ENCODE data around the gene ARHGEF37. TPM values are rescaled to one million over a fixed set of nuclear protein-coding genes. Genes with fewer than 3 reads are reported as not detected.
A peak's percentile ranks its signal among the peaks of the same experiment; 100 is the strongest.

The ARHGEF37 gene
- total RNA-seq, 2 experiments from 2014 or later: 1.1 TPM

DNA sequence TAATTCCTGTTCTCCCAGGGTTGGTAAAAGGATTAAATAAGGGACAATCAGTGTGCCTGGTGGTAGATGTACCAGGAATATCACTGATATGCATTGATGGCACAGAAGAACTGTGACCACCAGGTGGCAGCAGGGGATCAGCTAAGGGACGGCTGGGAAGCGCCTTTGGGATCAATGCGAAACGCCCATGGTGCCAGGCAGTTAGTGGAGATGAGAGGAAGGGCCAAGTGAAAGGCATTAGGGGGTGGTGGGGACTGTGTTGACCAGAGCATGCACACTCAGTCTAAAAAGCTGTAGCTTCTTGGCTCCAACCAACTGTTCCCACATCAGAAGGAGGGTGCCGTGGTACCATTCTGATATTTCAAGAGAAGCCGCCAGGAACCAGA is 55.6 kb downstream of the ARHGEF37 start:
- Mint-ChIP-seq H3K27ac (no peak overlapping the region), H3K27me3 (no peaks in the 10 kb centered on the region), H3K36me3 (ENCODE audit: low read depth) (no peaks in the 10 kb centered on the region), H3K4me3 (no peak overlapping the region), H3K4me1 (ENCODE audit: low read depth) (peaks cover 19% of the 10 kb centered on the region), H3K9me3 (no peaks in the 10 kb centered on the region)
- CTCF ChIA-PET: interaction anchor here (0.6 to 8.7 kb wide), 31 partner anchors 9 to 357 kb away, joined by 3 to 111 read pairs (median 4); no protein-coding TSS in a partner anchor
- TF ChIP-seq, protein P1, sequence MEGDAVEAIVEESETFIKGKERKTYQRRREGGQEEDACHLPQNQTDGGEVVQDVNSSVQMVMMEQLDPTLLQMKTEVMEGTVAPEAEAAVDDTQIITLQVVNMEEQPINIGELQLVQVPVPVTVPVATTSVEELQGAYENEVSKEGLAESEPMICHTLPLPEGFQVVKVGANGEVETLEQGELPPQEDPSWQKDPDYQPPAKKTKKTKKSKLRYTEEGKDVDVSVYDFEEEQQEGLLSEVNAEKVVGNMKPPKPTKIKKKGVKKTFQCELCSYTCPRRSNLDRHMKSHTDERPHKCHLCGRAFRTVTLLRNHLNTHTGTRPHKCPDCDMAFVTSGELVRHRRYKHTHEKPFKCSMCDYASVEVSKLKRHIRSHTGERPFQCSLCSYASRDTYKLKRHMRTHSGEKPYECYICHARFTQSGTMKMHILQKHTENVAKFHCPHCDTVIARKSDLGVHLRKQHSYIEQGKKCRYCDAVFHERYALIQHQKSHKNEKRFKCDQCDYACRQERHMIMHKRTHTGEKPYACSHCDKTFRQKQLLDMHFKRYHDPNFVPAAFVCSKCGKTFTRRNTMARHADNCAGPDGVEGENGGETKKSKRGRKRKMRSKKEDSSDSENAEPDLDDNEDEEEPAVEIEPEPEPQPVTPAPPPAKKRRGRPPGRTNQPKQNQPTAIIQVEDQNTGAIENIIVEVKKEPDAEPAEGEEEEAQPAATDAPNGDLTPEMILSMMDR (IDR thresholded peaks at IDR 0.05): peak; percentile 98
- ATAC-seq (peak; percentile 65), DNase-seq (peak; percentile 81)
- intact Hi-C loops (cut with micrococcal nuclease): loop anchor here (1.0 to 10.0 kb wide), 3 partner anchors 191 to 355 kb away; partner anchors contain the start of gene SLC26A2
- POLR2A ChIA-PET: no interaction called here

DNA sequence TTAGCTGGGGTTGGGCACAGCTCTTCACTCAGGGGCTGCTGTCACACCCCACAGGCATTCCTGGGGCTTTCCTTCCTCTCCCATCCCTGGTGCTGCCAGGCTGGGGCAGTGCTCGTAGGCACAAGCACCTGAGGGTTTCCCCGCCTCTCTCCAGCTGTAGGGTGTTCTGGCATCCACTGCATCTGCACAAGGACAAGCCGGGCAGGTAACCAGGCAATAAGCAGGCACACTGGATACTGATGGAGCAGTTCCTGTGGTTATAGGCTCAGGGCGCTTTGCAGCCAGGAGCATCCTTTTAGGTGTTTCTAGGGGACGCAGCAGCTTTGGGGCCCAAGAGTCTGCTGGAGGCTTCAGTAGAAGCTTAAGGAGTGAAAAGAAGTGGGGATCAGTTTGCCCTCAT is 56.8 kb downstream of the ARHGEF37 start:
- CTCF ChIA-PET: interaction anchor here (1.0 to 8.7 kb wide), 7 partner anchors 14 to 352 kb away, joined by 3 to 111 read pairs (median 10); no protein-coding TSS in a partner anchor
- Mint-ChIP-seq H3K9me3 (no peaks in the 10 kb centered on the region), H3K36me3 (ENCODE audit: low read depth) (no peaks in the 10 kb centered on the region), H3K4me3 (no peak overlapping the region), H3K27me3 (no peaks in the 10 kb centered on the region), H3K27ac (no peak overlapping the region), H3K4me1 (ENCODE audit: low read depth) (peaks cover 6% of the 10 kb centered on the region)
- DNase-seq (no peak), ATAC-seq (no peak)
- TF ChIP-seq, protein P1 (IDR thresholded peaks at IDR 0.05): no peak
- intact Hi-C loops (cut with micrococcal nuclease): loop anchor here (5.0 to 10.0 kb wide), 2 partner anchors 327 to 354 kb away; partner anchors contain the start of gene SLC26A2
- POLR2A ChIA-PET: no interaction called here

DNA sequence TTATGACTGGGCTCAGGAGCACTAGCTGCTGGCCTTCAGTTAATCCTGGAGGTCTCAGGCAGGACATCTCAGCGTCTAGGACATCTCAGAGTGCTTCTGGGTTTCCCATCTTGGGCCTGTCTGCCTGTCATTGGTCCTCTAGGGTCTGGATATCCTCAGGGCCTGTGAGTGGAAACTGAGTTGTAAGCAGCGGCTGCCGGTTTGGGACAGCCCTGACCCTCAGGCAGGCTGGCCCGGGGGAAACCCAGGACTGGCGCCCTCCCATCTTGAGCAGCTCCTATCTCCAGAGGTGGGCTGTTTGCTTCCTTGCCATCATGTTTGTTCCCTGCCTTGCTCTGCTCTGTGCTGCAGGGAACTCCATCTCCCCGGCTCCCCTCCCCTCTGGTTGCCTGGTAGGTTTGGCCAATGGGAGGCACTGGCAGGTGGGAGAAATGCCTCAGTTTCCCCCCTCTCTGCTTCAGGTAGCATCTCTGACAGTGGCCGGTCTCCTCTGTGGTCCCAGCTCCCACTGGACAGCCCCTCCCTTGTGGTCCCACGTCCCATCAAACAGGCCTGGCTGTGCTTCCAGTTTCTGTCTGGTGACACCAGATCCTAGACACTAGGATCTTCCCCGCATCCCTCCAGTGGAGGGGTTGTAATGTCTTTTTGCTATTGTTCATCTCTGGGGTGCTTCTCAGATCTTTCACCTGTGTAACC is 57.4 kb downstream of the ARHGEF37 start:
- H3K27me3 Mint-ChIP-seq: no peaks in the 10 kb centered on the region
- H3K4me3 Mint-ChIP-seq: no peak overlapping the region
- ATAC-seq (no peak), DNase-seq (no peak)
- H3K36me3 Mint-ChIP-seq (ENCODE audit: low read depth): no peaks in the 10 kb centered on the region
- H3K27ac Mint-ChIP-seq: no peak overlapping the region
- intact Hi-C loops (cut with micrococcal nuclease): loop anchor here (5.0 to 10.0 kb wide), 2 partner anchors 326 to 354 kb away; partner anchors contain the start of gene SLC26A2
- H3K9me3 Mint-ChIP-seq: no peaks in the 10 kb centered on the region
- TF ChIP-seq, protein P1 (IDR thresholded peaks at IDR 0.05): no peak
- CTCF ChIA-PET: interaction anchor here (1.0 to 8.7 kb wide), 5 partner anchors 14 to 351 kb away, joined by 3 to 111 read pairs (median 17); no protein-coding TSS in a partner anchor
- H3K4me1 Mint-ChIP-seq (ENCODE audit: low read depth): peaks cover under 1% of the 10 kb centered on the region
- POLR2A ChIA-PET: no interaction called here

GRCh38 chr5:149639737-149640136 is 58.4 kb downstream of the ARHGEF37 start:
- H3K27me3 Mint-ChIP-seq: no peaks in the 10 kb centered on the region
- TF ChIP-seq, protein P1 (IDR thresholded peaks at IDR 0.05): no peak
- intact Hi-C loops (cut with micrococcal nuclease): loop anchor here (5.0 to 10.0 kb wide), 2 partner anchors 325 to 353 kb away; partner anchors contain the start of gene SLC26A2
- H3K4me3 Mint-ChIP-seq: no peak overlapping the region
- H3K36me3 Mint-ChIP-seq (ENCODE audit: low read depth): no peaks in the 10 kb centered on the region
- ATAC-seq (no peak), DNase-seq (no peak)
- H3K27ac Mint-ChIP-seq: no peak overlapping the region
- H3K9me3 Mint-ChIP-seq: no peaks in the 10 kb centered on the region
- H3K4me1 Mint-ChIP-seq (ENCODE audit: low read depth): no peaks in the 10 kb centered on the region
- ChIA-PET CTCF (interaction anchor here (0.6 to 8.7 kb wide), 6 partner anchors 8 to 351 kb away, joined by 3 to 111 read pairs (median 7); no protein-coding TSS in a partner anchor), POLR2A (no interaction called here)
